GM06990 (cell line): ENCODE data around the gene ZMYM1.
"Not testable (repeated sequence)": the region's sequence is repeated elsewhere in the genome, so short reads cannot be mapped to it uniquely, and the experiment has no call there.

Experiments used
- DNase-seq: peaks from one replicate; pipeline ENCODE4 v3.0.0-alpha.2; 2011; ENCODE audit not compliant: insufficient read length; ENCODE audit errors: extremely low read depth
- H3K27me3 ChIP-seq: replicated peaks from 2 replicates; pipeline ENCODE4 v1.6.0; 2011; ENCODE audit warnings: low read length; ENCODE audit not compliant: control insufficient read depth, insufficient read depth
- H3K36me3 ChIP-seq: 2 replicates; pipeline ENCODE4 v1.5.1; 2011; ENCODE audit warnings: low read length; ENCODE audit not compliant: control insufficient read depth, insufficient read depth
- H3K4me3 ChIP-seq: replicated peaks from 2 replicates; pipeline ENCODE4 v1.5.1; 2011; ENCODE audit warnings: low read depth, mild to moderate bottlenecking, control low read depth, low read length
- TF ChIP-seq, protein P1 (sequence below): IDR thresholded peaks from 2 replicates; pipeline ENCODE4 v1.5.1; 2011; ENCODE audit warnings: low read length, control low read depth, mild to moderate bottlenecking, inconsistent platforms; ENCODE audit not compliant: insufficient read depth, poor library complexity, severe bottlenecking

Gene ZMYM1

DNA sequence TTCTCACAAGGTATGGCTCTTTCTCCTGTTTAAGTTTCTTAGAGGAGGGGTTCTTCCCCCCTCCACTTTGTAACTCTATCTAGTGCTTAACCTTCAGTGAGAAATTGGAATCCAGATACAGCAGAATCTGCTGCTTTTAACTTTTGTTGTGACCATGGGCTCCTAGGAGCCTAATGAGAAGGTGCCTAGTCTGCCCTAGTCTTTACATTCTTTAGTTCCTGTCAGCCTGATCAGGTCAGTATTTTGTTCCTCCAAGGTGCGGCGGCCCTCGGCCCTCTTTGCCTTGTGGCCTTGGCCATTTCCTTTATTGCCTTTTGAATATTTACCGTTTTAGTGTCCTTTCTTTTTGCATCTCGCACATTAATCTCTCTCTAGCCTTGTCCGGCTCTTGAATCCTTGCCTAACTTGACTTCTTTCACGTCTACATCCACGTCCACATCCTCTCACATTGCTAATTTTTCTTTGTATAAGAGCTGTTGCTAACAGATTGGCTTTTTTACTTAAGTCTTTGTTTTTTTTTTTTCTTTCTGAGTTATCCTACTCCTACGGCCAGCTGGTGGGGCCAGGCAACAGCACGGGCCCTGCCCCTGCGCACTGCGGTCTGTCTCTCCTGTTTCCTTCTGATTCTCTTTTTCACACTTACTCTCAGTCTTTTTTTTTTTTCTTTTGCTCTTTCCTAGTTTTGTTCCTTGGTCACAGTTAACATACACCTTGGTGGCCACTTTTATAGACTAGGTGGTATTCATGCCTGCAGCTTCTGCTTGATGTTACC lies 64.7 kb downstream of the ZMYM1 start:
- Histone ChIP-seq H3K27me3 (no peaks in the 10 kb centered on the region), H3K36me3 (no peaks in the 10 kb centered on the region), H3K4me3 (no peak overlapping the region)
- TF ChIP-seq, protein P1, sequence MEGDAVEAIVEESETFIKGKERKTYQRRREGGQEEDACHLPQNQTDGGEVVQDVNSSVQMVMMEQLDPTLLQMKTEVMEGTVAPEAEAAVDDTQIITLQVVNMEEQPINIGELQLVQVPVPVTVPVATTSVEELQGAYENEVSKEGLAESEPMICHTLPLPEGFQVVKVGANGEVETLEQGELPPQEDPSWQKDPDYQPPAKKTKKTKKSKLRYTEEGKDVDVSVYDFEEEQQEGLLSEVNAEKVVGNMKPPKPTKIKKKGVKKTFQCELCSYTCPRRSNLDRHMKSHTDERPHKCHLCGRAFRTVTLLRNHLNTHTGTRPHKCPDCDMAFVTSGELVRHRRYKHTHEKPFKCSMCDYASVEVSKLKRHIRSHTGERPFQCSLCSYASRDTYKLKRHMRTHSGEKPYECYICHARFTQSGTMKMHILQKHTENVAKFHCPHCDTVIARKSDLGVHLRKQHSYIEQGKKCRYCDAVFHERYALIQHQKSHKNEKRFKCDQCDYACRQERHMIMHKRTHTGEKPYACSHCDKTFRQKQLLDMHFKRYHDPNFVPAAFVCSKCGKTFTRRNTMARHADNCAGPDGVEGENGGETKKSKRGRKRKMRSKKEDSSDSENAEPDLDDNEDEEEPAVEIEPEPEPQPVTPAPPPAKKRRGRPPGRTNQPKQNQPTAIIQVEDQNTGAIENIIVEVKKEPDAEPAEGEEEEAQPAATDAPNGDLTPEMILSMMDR, result no peak
- DNase-seq, result no peak

- not testable (repeated sequence) for H3K4me3 ChIP-seq, H3K36me3 ChIP-seq, DNase-seq, H3K27me3 ChIP-seq
These were observed 66.8 kb downstream of the ZMYM1 start for GRCh38 chr1:35145892-35146549.

- Histone ChIP-seq H3K36me3 (no peaks in the 10 kb centered on the region), H3K27me3 (no peaks in the 10 kb centered on the region), H3K4me3 (no peak overlapping the region)
- no peak for DNase-seq
- TF ChIP-seq, protein P1, result no peak
These were observed 72.0 kb downstream of the ZMYM1 start for GRCh38 chr1:35151220-35151619.

DNA sequence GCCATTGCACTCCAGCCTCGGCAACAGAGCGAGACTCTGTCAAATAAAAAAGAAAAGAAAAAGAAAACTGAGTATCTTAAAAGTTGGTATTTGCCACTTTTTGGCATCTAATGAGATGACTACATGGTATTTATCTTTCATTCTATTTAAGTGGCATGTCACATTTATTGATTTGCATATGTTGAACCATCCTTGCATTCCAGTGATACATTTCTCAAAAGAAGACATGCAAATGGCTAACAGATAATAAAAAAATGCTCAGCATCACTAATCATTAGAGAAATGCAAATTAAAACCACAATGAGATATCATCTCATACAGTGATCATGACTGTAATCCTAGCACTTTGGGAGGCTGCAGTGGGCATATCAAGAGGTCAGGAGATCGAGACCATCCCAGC lies 85.7 kb downstream of the ZMYM1 start:
- DNase-seq, result no peak
- TF ChIP-seq, protein P1, result no peak
- H3K4me3 ChIP-seq, result no peak overlapping the region

More for the DNA sequence above, 85.7 kb downstream of the ZMYM1 start:
- Histone ChIP-seq H3K36me3 (no peaks in the 10 kb centered on the region), H3K27me3 (no peaks in the 10 kb centered on the region)
